ENCODE data around the gene TP53INP2. TPM values are rescaled to one million over a fixed set of nuclear protein-coding genes. Genes with fewer than 3 reads are reported as not detected.

Gene TP53INP2
- total RNA-seq, 6 donors from 2014 or later, result 11.2 to 26.1 (median 16.5) TPM

DNA sequence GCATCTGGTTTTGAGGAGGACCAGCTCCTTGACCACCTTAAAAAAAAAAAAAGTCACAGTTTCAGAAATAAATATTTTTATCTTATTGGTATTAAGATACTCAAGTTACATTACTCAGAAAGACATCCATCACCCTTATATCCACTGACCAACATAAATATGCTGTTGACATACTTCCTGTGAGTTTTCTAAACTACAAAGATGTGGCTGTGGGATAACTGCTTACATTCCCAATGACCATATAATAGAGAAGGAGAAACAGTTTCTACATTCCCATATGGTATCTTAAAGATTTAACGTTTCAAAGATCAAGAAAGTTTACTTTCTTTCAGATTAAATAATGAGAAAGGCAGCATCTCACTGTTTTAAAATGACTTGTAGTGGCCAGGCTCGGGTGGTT lies 46.3 kb downstream of the TP53INP2 start:
- no peak overlapping the region for H3K27ac ChIP-seq
- TF ChIP-seq POLR2AphosphoS5 (IDR thresholded peaks at IDR 0.05) (no peak), POLR2A (IDR thresholded peaks at IDR 0.05) (no peak), EP300 (IDR thresholded peaks at IDR 0.05) (no peak)
- TF ChIP-seq, protein P1, sequence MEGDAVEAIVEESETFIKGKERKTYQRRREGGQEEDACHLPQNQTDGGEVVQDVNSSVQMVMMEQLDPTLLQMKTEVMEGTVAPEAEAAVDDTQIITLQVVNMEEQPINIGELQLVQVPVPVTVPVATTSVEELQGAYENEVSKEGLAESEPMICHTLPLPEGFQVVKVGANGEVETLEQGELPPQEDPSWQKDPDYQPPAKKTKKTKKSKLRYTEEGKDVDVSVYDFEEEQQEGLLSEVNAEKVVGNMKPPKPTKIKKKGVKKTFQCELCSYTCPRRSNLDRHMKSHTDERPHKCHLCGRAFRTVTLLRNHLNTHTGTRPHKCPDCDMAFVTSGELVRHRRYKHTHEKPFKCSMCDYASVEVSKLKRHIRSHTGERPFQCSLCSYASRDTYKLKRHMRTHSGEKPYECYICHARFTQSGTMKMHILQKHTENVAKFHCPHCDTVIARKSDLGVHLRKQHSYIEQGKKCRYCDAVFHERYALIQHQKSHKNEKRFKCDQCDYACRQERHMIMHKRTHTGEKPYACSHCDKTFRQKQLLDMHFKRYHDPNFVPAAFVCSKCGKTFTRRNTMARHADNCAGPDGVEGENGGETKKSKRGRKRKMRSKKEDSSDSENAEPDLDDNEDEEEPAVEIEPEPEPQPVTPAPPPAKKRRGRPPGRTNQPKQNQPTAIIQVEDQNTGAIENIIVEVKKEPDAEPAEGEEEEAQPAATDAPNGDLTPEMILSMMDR (IDR thresholded peaks at IDR 0.05), result no peak
- no peak overlapping the region for H3K4me3 ChIP-seq
- H3K27me3 ChIP-seq, result no peaks in the 10 kb centered on the region
- no peak for DNase-seq
- peaks cover 12 to 90% (median 63%) of the 10 kb centered on the region in 4 donors for H3K36me3 ChIP-seq
- no peaks in the 10 kb centered on the region for H3K4me1 ChIP-seq
- ATAC-seq (ENCODE audit: low FRiP score in 2 of 2), result no peak
- no peaks in the 10 kb centered on the region for H3K9me3 ChIP-seq
- 67 to 84% methylated on average over 2 of the region's 2 CpGs for WGBS, 2 donors

DNA sequence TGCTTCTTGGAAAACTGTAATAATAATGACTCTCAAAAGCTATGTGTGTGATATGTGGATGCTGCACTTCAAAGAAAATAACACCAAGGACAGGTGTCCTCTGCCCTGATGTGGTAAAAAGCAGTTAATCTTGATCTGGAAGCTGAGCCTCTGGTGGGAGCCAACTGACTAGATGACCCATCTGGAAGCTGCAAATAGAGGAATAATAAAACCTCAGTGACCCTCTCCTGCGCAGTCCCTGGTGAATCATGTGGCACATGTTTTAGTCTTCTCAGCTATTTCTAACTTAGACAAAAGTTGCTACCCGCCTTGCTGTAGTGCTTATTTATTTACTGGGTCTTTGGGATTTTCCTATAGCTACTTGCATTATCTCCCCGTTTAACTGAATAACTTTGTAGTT lies 47.3 kb downstream of the TP53INP2 start:
- peaks cover 12 to 89% (median 57%) of the 10 kb centered on the region in 4 donors for H3K36me3 ChIP-seq
- 95 to 96% methylated on average over 3 of the region's 3 CpGs for WGBS, 2 donors

DNA sequence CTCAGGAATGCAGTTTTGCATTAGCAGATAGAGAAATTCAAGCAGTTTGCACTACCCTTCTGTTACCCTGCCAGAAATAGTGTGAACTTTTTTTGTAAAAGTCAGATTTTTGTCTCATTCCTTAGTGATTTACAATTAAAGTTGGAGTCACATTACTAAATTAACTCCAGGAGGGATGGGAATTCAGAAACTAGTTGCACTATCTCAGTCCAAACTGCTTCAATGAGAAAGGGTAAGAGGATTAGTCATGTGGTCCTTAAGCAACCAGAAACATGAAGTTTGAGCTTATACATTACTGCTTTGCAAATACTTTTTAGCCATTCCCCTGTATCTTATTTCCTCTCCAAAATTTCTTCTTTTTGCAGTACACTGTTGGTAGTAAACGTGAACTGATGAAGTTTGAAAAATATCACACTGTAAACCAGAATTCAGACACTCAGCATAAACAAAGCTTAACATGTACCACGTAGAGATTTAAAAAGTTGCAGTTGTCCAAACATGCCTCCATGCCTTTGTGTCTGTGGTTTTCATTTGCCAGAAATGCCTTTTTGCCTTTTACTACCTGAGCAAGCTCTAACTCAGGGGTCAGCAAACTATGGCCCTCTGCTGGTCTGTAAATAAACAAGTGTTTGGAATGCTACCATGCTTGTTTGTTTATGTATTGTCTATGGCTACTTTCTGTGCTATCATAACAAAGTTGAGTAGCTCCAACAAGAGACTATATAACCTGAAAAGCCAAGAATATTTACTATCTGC lies 49.7 kb downstream of the TP53INP2 start:
- TF ChIP-seq EP300 (IDR thresholded peaks at IDR 0.05), result no peak
- TF ChIP-seq, protein P1 (IDR thresholded peaks at IDR 0.05), result no peak
- no peak for TF ChIP-seq POLR2AphosphoS5 (IDR thresholded peaks at IDR 0.05)
- no peak for TF ChIP-seq POLR2A (IDR thresholded peaks at IDR 0.05)
- H3K27ac ChIP-seq, result no peak overlapping the region
- H3K4me3 ChIP-seq, result no peak overlapping the region
- WGBS, 2 donors, result 73 to 80% methylated on average over 2 of the region's 2 CpGs
- no peak for DNase-seq
- no peak for ATAC-seq (ENCODE audit: low FRiP score in 2 of 2)
- H3K9me3 ChIP-seq, result no peaks in the 10 kb centered on the region
- H3K4me1 ChIP-seq, result no peaks in the 10 kb centered on the region
- no peaks in the 10 kb centered on the region for H3K27me3 ChIP-seq
- H3K36me3 ChIP-seq, result peaks cover 29 to 95% (median 67%) of the 10 kb centered on the region in 4 donors

More for the DNA sequence above, 47.3 kb downstream of the TP53INP2 start:
- Histone ChIP-seq H3K4me3 (no peak overlapping the region), H3K27ac (no peak overlapping the region), H3K27me3 (no peaks in the 10 kb centered on the region), H3K9me3 (no peaks in the 10 kb centered on the region), H3K4me1 (no peaks in the 10 kb centered on the region)
- TF ChIP-seq, protein P1 (IDR thresholded peaks at IDR 0.05), result no peak
- TF ChIP-seq EP300 (IDR thresholded peaks at IDR 0.05) (no peak), POLR2A (IDR thresholded peaks at IDR 0.05) (no peak), POLR2AphosphoS5 (IDR thresholded peaks at IDR 0.05) (no peak)
- DNase-seq, result no peak
- no peak for ATAC-seq (ENCODE audit: low FRiP score in 2 of 2)

DNA sequence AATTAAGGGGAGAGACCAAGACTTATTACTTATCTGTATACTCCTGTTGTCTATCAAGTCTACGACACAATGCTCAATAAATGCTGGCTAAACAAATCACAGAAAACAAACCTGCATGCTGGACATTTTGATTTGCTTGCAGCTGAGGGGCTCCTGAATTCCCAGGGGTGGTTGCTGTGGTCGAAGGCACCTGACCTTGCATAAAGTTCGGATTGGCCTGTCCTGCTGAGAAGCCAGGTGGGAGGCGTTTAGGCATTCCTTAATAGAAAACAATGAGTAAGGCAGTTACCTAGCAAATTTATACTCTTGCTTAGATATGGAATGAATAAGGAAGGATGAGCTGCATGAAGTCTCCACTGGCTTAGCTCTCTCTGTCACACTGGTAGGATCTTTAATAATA lies 50.5 kb downstream of the TP53INP2 start:
- no peaks in the 10 kb centered on the region for H3K4me1 ChIP-seq
- H3K27ac ChIP-seq, result no peak overlapping the region
- peaks cover 26 to 95% (median 66%) of the 10 kb centered on the region in 4 donors for H3K36me3 ChIP-seq
- ATAC-seq (ENCODE audit: low FRiP score in 2 of 2), result no peak
- WGBS, 2 donors, result 88 to 90% methylated on average over 4 of the region's 4 CpGs
- no peak for TF ChIP-seq POLR2AphosphoS5 (IDR thresholded peaks at IDR 0.05)
- no peak for DNase-seq
- H3K9me3 ChIP-seq, result no peaks in the 10 kb centered on the region
- no peak overlapping the region for H3K4me3 ChIP-seq
- H3K27me3 ChIP-seq, result no peaks in the 10 kb centered on the region

DNA sequence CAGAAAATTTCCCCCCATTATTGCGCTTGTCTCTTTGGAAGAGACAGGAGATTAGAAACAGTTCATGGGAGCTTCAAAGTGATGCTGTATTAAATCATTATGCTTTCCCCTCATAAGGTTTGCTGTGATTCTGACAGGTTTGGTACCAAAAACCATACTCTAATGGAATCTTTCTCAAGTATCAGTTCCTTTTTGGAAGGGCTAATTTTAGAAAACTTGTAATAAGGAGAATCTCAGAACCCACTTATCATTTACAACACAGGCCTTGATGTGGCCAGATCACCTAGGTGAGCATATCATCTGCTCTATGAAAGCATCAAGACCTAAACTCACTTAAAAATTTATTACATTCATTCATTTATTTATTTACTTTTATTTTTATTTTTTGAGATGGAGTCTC lies 51.2 kb downstream of the TP53INP2 start:
- H3K4me3 ChIP-seq, result no peak overlapping the region
- H3K36me3 ChIP-seq, result peaks cover 26 to 95% (median 63%) of the 10 kb centered on the region in 4 donors
- no peak overlapping the region for H3K27ac ChIP-seq
- no peak for TF ChIP-seq EP300 (IDR thresholded peaks at IDR 0.05)
- TF ChIP-seq POLR2AphosphoS5 (IDR thresholded peaks at IDR 0.05), result no peak
- TF ChIP-seq, protein P1 (IDR thresholded peaks at IDR 0.05), result no peak
- no peak for TF ChIP-seq POLR2A (IDR thresholded peaks at IDR 0.05)
- H3K9me3 ChIP-seq, result no peaks in the 10 kb centered on the region
- no peak for ATAC-seq (ENCODE audit: low FRiP score in 2 of 2)
- H3K27me3 ChIP-seq, result no peaks in the 10 kb centered on the region
- DNase-seq, result no peak
- WGBS, 2 donors, result 94 to 100% methylated on average over 1 of the region's 1 CpG
- H3K4me1 ChIP-seq, result no peaks in the 10 kb centered on the region

Measured in upper lobe of left lung (tissue), 6 donors.